Measurements from ENCODE around the gene AQR.

Gene AQR

DNA sequence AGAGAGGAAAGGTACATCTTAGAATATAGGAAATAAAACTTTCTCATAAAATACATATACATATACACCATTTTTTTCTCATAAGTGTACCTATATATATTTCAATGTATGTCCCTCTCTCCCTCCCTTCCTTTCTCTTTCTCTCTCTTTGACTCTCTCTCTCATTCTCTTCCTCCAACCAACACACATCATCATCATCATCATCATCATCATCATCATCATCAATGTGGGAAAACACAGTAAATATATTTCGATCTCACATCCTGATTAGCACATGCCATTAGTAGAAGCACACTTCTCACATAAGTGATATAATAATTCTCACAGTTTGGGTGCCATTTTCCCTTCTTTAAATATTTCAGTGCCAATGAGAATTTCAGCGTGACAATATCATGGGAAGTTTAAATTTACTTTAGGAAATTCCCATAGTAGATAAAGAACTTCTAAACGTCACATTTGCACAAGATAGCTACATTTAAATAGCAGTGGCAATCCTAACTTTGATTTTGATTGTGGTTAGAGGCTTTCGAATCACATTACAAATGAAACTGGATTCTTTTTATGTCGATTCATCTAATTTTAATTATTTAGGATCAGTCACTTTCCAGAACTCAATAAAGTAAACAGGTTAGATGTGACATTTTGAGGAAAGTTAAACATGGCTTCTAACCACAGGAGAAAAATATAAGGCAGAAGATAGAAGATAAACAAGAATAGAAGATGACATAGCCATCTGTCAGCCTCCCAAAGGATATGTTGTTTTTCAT lies 141.2 kb downstream of the AQR start:
- no peaks in the 10 kb centered on the region for H4K20me1 ChIP-seq (ENCODE audit: insufficient read depth, low read length)
- no peaks in the 10 kb centered on the region for H3K79me2 ChIP-seq (ENCODE audit: insufficient read depth, low read length)
- H3K27ac ChIP-seq (ENCODE audit: low read length), result no peak overlapping the region
- H3K9me3 ChIP-seq (ENCODE audit: insufficient read depth, low read length, severe bottlenecking), result no peaks in the 10 kb centered on the region
- H2AFZ ChIP-seq (ENCODE audit: low read depth, low read length), result no peak overlapping the region
- no peak for ATAC-seq (ENCODE audit: insufficient read depth, low read depth)
- no peaks in the 10 kb centered on the region for H3K4me1 ChIP-seq (ENCODE audit: insufficient read depth, low read length)
- no peaks in the 10 kb centered on the region for H3K36me3 ChIP-seq (ENCODE audit: insufficient read depth, low read length)
- H3K27me3 ChIP-seq (ENCODE audit: insufficient read depth, low read length, poor library complexity), result no peaks in the 10 kb centered on the region
- no peak for DNase-seq
- no peak overlapping the region for H3K4me3 ChIP-seq (ENCODE audit: low read depth in 1 of 2, low read length in 2 of 2)
- H3K9ac ChIP-seq (ENCODE audit: low read depth, low read length), result no peak overlapping the region
- no peak overlapping the region for H3K4me2 ChIP-seq (ENCODE audit: insufficient read depth, low read length)
- TF ChIP-seq EZH2 (IDR thresholded peaks at IDR 0.05; ENCODE audit: borderline replicate concordance, low read depth, low read length, severe bottlenecking), result no peak
- TF ChIP-seq, protein P1, sequence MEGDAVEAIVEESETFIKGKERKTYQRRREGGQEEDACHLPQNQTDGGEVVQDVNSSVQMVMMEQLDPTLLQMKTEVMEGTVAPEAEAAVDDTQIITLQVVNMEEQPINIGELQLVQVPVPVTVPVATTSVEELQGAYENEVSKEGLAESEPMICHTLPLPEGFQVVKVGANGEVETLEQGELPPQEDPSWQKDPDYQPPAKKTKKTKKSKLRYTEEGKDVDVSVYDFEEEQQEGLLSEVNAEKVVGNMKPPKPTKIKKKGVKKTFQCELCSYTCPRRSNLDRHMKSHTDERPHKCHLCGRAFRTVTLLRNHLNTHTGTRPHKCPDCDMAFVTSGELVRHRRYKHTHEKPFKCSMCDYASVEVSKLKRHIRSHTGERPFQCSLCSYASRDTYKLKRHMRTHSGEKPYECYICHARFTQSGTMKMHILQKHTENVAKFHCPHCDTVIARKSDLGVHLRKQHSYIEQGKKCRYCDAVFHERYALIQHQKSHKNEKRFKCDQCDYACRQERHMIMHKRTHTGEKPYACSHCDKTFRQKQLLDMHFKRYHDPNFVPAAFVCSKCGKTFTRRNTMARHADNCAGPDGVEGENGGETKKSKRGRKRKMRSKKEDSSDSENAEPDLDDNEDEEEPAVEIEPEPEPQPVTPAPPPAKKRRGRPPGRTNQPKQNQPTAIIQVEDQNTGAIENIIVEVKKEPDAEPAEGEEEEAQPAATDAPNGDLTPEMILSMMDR (IDR thresholded peaks at IDR 0.05; ENCODE audit: borderline replicate concordance, extremely low read depth, low read length, poor library complexity, severe bottlenecking), result no peak

DNA sequence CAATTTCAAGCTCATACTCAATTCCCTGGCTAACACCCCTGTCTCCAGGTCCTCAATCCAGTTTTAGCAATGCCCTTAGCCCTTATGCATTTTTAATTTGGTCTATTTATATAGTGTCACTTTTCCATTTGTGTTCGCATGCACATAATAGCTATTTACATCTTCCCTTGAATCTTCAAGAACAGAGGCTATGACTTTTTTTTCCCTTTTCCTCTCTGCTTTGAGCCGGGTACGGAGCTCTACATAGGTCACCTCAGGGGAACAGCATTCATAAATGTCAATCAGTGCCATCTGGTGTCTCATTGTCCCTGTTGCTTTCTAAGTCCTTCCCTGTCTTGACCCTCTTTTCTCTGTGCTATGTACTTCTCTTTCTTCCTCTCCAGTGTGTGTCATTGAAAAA lies 147.7 kb downstream of the AQR start:
- DNase-seq (no peak), ATAC-seq (ENCODE audit: insufficient read depth, low read depth) (no peak)
- TF ChIP-seq, protein P1 (IDR thresholded peaks at IDR 0.05; ENCODE audit: borderline replicate concordance, extremely low read depth, low read length, poor library complexity, severe bottlenecking), result no peak
- no peak for TF ChIP-seq EZH2 (IDR thresholded peaks at IDR 0.05; ENCODE audit: borderline replicate concordance, low read depth, low read length, severe bottlenecking)
- no peak overlapping the region for H3K4me2 ChIP-seq (ENCODE audit: insufficient read depth, low read length)
- H3K27ac ChIP-seq (ENCODE audit: low read length), result no peak overlapping the region
- no peaks in the 10 kb centered on the region for H3K9me3 ChIP-seq (ENCODE audit: insufficient read depth, low read length, severe bottlenecking)
- no peaks in the 10 kb centered on the region for H3K27me3 ChIP-seq (ENCODE audit: insufficient read depth, low read length, poor library complexity)
- H3K36me3 ChIP-seq (ENCODE audit: insufficient read depth, low read length), result no peaks in the 10 kb centered on the region
- H4K20me1 ChIP-seq (ENCODE audit: insufficient read depth, low read length), result no peaks in the 10 kb centered on the region
- no peaks in the 10 kb centered on the region for H3K4me1 ChIP-seq (ENCODE audit: insufficient read depth, low read length)
- H3K4me3 ChIP-seq (ENCODE audit: low read depth in 1 of 2, low read length in 2 of 2), result no peak overlapping the region
- H3K79me2 ChIP-seq (ENCODE audit: insufficient read depth, low read length), result no peaks in the 10 kb centered on the region
- no peak overlapping the region for H2AFZ ChIP-seq (ENCODE audit: low read depth, low read length)
- H3K9ac ChIP-seq (ENCODE audit: low read depth, low read length), result no peak overlapping the region

DNA sequence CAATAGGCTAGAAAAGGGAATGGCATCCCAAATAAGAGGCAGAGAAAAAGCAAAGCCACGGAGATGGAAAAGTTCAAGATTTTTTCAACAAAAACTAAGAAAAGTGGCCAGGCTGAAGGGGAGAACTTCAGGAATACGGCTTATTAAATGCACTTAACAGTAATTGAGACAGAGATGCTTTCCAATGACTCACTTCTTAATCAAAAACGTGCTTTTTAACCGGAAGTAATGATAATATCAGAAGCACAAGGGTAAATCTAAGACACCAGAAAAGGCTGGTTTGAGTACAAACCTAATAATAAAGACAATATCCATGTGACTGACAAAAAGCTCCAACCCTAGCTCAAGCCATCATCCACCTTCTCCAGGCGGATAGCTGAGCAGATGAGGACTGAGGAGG lies 149.4 kb downstream of the AQR start:
- Histone ChIP-seq H3K36me3 (ENCODE audit: insufficient read depth, low read length) (no peaks in the 10 kb centered on the region), H3K4me3 (ENCODE audit: low read depth in 1 of 2, low read length in 2 of 2) (no peak overlapping the region), H2AFZ (ENCODE audit: low read depth, low read length) (no peak overlapping the region), H3K27me3 (ENCODE audit: insufficient read depth, low read length, poor library complexity) (no peaks in the 10 kb centered on the region), H3K4me2 (ENCODE audit: insufficient read depth, low read length) (no peak overlapping the region), H3K27ac (ENCODE audit: low read length) (no peak overlapping the region), H3K9me3 (ENCODE audit: insufficient read depth, low read length, severe bottlenecking) (no peaks in the 10 kb centered on the region), H4K20me1 (ENCODE audit: insufficient read depth, low read length) (no peaks in the 10 kb centered on the region), H3K4me1 (ENCODE audit: insufficient read depth, low read length) (no peaks in the 10 kb centered on the region), H3K79me2 (ENCODE audit: insufficient read depth, low read length) (no peaks in the 10 kb centered on the region), H3K9ac (ENCODE audit: low read depth, low read length) (no peak overlapping the region)
- DNase-seq (no peak), ATAC-seq (ENCODE audit: insufficient read depth, low read depth) (no peak)
- TF ChIP-seq, protein P1 (IDR thresholded peaks at IDR 0.05; ENCODE audit: borderline replicate concordance, extremely low read depth, low read length, poor library complexity, severe bottlenecking), result no peak
- no peak for TF ChIP-seq EZH2 (IDR thresholded peaks at IDR 0.05; ENCODE audit: borderline replicate concordance, low read depth, low read length, severe bottlenecking)

Measured in DND-41 (cell line).